Keratinocyte (primary cell): ENCODE data around the gene TMEM183A. TPM values are rescaled to one million over a fixed set of nuclear protein-coding genes. Genes with fewer than 3 reads are reported as not detected.

Source experiments
- DNase-seq: peaks from one replicate; pipeline ENCODE4 v3.0.0-alpha.2; 2011; ENCODE audit warnings: low read depth, missing footprints, low spot score
- FAIRE-seq: peaks from 2 replicates; lab custom pipeline; 2011; peaks lifted over from hg19 to GRCh38; lab: Jason Lieb, UNC
- H2AFZ ChIP-seq: 2 replicates; pipeline ENCODE4 v1.6.0; 2012; ENCODE audit warnings: low read length, control low read depth, inconsistent platforms; ENCODE audit not compliant: control insufficient read depth
- H3K27ac ChIP-seq: 2 replicates; pipeline ENCODE4 v1.5.1; 2011; ENCODE audit warnings: low read length; ENCODE audit not compliant: control insufficient read depth, insufficient read depth
- H3K27me3 ChIP-seq: 3 replicates; pipeline ENCODE4 v1.6.0; 2011; ENCODE audit warnings: low read length; ENCODE audit not compliant: control insufficient read depth, insufficient read depth; ENCODE audit errors: extremely low read depth
- H3K36me3 ChIP-seq, 2 experiments: 2 replicates in 1 of 2; 3 replicates in 1 of 2; pipeline ENCODE4 v1.5.1; 2011; ENCODE audit warnings: low read length in 2 of 2, mild to moderate bottlenecking in 1 of 2; ENCODE audit not compliant: control insufficient read depth in 2 of 2, insufficient read depth in 2 of 2; ENCODE audit errors: extremely low read depth in 1 of 2
- H3K4me1 ChIP-seq: 3 replicates; pipeline ENCODE4 v1.5.1; 2011; ENCODE audit warnings: low read length; ENCODE audit not compliant: control insufficient read depth, insufficient read depth; ENCODE audit errors: extremely low read depth
- H3K4me2 ChIP-seq: 3 replicates; pipeline ENCODE4 v1.6.0; 2011; ENCODE audit warnings: low read depth, low read length; ENCODE audit not compliant: control insufficient read depth, insufficient read depth; ENCODE audit errors: extremely low read depth
- H3K4me3 ChIP-seq, 3 experiments: fragments of 200-600 bp in 1 of 3; sonication (generic) in 1 of 3; 2 replicates in 2 of 3; 3 replicates in 1 of 3; pipeline ENCODE4 v1.5.1; 2011 to 2016; ENCODE audit warnings: low read length in 3 of 3, mild to moderate bottlenecking in 3 of 3, control low read depth in 2 of 3, inconsistent platforms in 1 of 3, low read depth in 1 of 3, mixed read lengths in 1 of 3, mixed run types in 1 of 3, moderate library complexity in 1 of 3; ENCODE audit not compliant: control insufficient read depth in 2 of 3, insufficient read depth in 2 of 3; ENCODE audit errors: extremely low read depth in 1 of 3
- H3K79me2 ChIP-seq: 2 replicates; pipeline ENCODE4 v1.6.0; 2012; ENCODE audit warnings: low read length; ENCODE audit not compliant: control insufficient read depth, insufficient read depth
- H3K9ac ChIP-seq: 3 replicates; pipeline ENCODE4 v1.6.0; 2011; ENCODE audit warnings: low read length; ENCODE audit not compliant: control insufficient read depth, insufficient read depth; ENCODE audit errors: extremely low read depth
- H3K9me1 ChIP-seq: 3 replicates; pipeline ENCODE4 v1.6.0; 2011; ENCODE audit warnings: low read length; ENCODE audit not compliant: control insufficient read depth, insufficient read depth; ENCODE audit errors: extremely low read depth
- H3K9me3 ChIP-seq: 2 replicates; pipeline ENCODE4 v1.5.1; 2012; ENCODE audit warnings: low read depth, low read length; ENCODE audit not compliant: control insufficient read depth
- H4K20me1 ChIP-seq: 3 replicates; pipeline ENCODE4 v1.6.0; 2011; ENCODE audit warnings: low read length; ENCODE audit not compliant: control insufficient read depth, insufficient read depth; ENCODE audit errors: extremely low read depth
- CTCF ChIP-seq, 3 experiments: IDR thresholded peaks in 1 of 3; conservative IDR thresholded peaks in 1 of 3; optimal IDR thresholded peaks in 1 of 3; 2 replicates in 2 of 3; 3 replicates in 1 of 3; pipeline versions ENCODE3 to v1.5.1; 2011; ENCODE audit warnings: low read length in 3 of 3, mild to moderate bottlenecking in 3 of 3, moderate library complexity in 2 of 3, control low read depth in 1 of 3, inconsistent platforms in 1 of 3; ENCODE audit not compliant: insufficient read depth in 2 of 3; ENCODE audit errors: extremely low read depth in 1 of 3
- EZH2 ChIP-seq: IDR thresholded peaks from one replicate; pipeline ENCODE4 v1.6.1; 2012; ENCODE audit warnings: inconsistent platforms, mild to moderate bottlenecking, low read length, moderate library complexity
- dilution Hi-C: fragments of 300-500 bp; cut with MboI; formaldehyde crosslinking; loops from one replicate; pipeline ENCODE4 v1.7.0; 2020; ENCODE audit warnings: low sequenced_read_pairs; ENCODE audit not compliant: extremely low pct_ligation_motif_present
- polyA plus RNA-seq, 5 experiments: library from polyadenylated mRNA; depleted of rRNA in 3 of 5; stranded (reverse) in 3 of 5; stranded (forward) in 1 of 5; unstranded in 1 of 5; fragments of >200 nt; gene quantifications; 1 replicate in 1 of 5; 2 replicates in 3 of 5; 3 replicates in 1 of 5; pipeline versions ENCODE4 v1.2.1 to v1.2.3, GENCODE V29; 2011 to 2012; ENCODE audit warnings: missing spikeins in 2 of 5, low read depth in 1 of 5, low replicate concordance in 1 of 5

Gene TMEM183A
- polyA plus RNA-seq, 1 donor (not counting 4 experiments of a cell fraction or from before 2014, with no cell fraction given), result 88.2 TPM

DNA sequence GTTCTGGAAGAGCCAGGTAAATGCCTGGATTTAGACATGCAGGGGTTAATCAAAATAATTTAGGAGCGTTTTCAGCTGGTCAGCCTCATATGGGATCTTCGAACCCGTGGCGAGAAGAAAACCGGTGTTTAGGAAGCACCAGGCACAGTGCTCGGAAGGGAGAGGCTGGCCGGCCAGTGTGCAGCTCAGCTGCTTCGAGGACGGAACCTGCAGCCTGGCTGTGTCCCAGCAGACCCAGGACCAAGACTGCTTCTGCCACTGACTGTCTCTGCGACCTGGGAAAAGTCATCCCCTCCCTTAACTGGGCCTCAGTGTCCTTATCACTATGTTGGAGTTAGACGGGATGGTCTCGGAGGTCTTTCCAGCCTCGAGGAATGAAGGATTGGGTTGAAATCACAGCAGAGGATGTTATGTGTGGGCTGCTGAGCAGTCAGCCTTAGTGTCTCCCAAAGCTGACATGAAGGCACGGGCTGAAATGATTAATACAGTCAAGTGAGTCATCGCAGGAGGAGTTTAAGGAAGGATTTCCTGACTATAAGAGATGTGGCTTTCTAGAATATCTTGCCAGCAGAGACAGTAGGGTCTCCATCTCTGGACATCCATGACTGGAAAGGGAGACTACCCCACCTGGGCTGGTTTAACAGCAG lies 39.9 kb downstream of the TMEM183A start:
- no peak for DNase-seq
- Histone ChIP-seq H3K27ac (no peak overlapping the region), H3K79me2 (no peaks in the 10 kb centered on the region), H3K9ac (no peak overlapping the region), H3K9me1 (no peaks in the 10 kb centered on the region), H3K4me1 (peaks cover 8% of the 10 kb centered on the region), H3K9me3 (no peaks in the 10 kb centered on the region), H3K36me3 (peaks cover 0 to 5% of the 10 kb centered on the region in 2 experiments), H3K4me2 (peak overlapping the region; percentile 4), H2AFZ (no peak overlapping the region), H3K27me3 (no peaks in the 10 kb centered on the region), H4K20me1 (peaks cover 3% of the 10 kb centered on the region), H3K4me3 (no peak overlapping the region)
- peak; percentile 92 for FAIRE-seq
- TF ChIP-seq CTCF (optimal IDR thresholded peaks at IDR 0.05 in 1 of 3, IDR thresholded peaks at IDR 0.05 in 1 of 3, conservative IDR thresholded peaks at IDR 0.05 in 1 of 3; ENCODE audit: extremely low read depth in 1 of 3, insufficient read depth in 2 of 3, low read length in 3 of 3) (no peak), EZH2 (no peak)
- dilution Hi-C loops, result loop anchor here (25.0 kb wide), 1 partner anchor 215 kb away; no protein-coding TSS in a partner anchor

DNA sequence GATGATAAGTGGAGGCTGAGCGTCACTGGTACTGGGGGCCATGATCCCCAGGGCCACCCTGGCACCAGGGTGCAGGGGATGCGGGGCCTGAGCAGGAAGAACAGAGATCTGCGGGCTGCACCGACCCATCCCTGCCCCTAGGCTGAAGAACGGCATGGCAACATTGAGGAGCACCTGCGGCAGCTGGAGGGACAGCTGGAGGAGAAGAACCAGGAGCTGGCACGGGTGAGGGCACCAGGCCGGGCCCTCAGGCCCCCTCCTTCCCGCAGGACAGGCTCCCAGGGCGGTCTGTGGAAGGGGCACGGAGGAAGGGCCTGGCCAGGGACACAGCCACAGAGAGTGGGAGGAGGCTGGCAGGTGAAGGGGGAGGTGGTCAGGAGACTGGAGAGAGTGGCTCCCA lies 40.9 kb downstream of the TMEM183A start:
- dilution Hi-C loops, result loop anchor here (25.0 kb wide), 1 partner anchor 214 kb away; no protein-coding TSS in a partner anchor
- no peak overlapping the region for H3K9ac ChIP-seq
- H2AFZ ChIP-seq, result no peak overlapping the region
- no peak overlapping the region for H3K4me3 ChIP-seq
- no peaks in the 10 kb centered on the region for H3K9me1 ChIP-seq
- H3K27me3 ChIP-seq, result no peaks in the 10 kb centered on the region
- no peak for FAIRE-seq
- H3K27ac ChIP-seq, result no peak overlapping the region
- peaks cover 0 to 5% of the 10 kb centered on the region in 2 experiments for H3K36me3 ChIP-seq
- H3K4me2 ChIP-seq, result no peak overlapping the region
- H3K9me3 ChIP-seq, result no peaks in the 10 kb centered on the region
- H4K20me1 ChIP-seq, result peaks cover 3% of the 10 kb centered on the region
- H3K79me2 ChIP-seq, result no peaks in the 10 kb centered on the region
- TF ChIP-seq EZH2, result no peak
- no peak for TF ChIP-seq CTCF (optimal IDR thresholded peaks at IDR 0.05 in 1 of 3, IDR thresholded peaks at IDR 0.05 in 1 of 3, conservative IDR thresholded peaks at IDR 0.05 in 1 of 3; ENCODE audit: extremely low read depth in 1 of 3, insufficient read depth in 2 of 3, low read length in 3 of 3)
- no peak for DNase-seq
- H3K4me1 ChIP-seq, result peaks cover 8% of the 10 kb centered on the region
